Breast epithelium (tissue), 3 donors: ENCODE measurements around the gene GPI.

Source experiments
- POLR2A ChIP-seq: fragments of 450-650 bp; IDR thresholded peaks from one replicate; pipeline ENCODE4 v1.6.1; 2016; ENCODE audit warnings: antibody characterized with exemption, mild to moderate bottlenecking, moderate library complexity
- POLR2AphosphoS5 ChIP-seq, 3 donors: sonication (generic); formaldehyde crosslinking; IDR thresholded peaks; one replicate each; pipeline ENCODE4 v1.6.1; 2017; ENCODE audit warnings: antibody characterized with exemption in 3 of 3
- TF ChIP-seq, protein P1 (sequence below), 3 donors: fragments of 450-650 bp; IDR thresholded peaks; one replicate each; pipeline ENCODE4 v1.5.1; 2016 to 2017; ENCODE audit warnings: antibody characterized with exemption in 3 of 3, mild to moderate bottlenecking in 3 of 3, moderate library complexity in 3 of 3

DNA sequence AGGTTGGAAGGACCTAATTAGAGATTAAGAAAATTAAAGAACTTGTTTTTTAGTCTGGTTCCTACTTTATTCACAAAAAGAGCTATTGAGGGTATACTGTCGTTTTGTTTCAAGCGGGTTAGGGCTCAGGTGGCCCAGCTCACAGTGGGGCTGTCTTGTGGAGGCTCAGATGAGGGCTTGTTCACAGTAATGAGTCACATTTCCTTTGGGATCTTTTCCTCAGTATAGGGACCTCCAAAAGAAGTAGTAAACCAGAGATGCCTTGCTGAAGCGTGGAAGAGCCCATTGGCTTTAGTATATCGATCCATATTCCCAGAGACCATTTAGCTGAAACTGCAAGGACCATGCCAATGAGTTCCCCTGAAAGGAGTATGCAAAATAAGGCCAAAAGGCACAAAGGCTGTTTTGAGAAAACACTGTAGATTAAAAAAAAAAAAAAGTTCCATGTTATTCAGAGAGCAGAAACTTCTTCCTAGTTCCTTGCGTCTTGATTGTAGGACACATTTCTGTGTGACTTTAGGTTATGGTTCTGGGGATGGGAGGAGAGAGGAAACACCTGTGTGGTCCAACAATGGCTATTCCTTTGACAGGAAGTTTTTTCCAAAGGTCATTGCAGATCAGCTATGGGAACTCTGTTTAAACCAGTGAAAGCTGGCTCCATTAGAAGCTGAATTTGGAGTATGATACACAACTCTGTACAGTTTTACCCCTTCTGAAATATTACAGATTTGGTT is 32.8 kb upstream of the GPI start:
- TF ChIP-seq, protein P1, sequence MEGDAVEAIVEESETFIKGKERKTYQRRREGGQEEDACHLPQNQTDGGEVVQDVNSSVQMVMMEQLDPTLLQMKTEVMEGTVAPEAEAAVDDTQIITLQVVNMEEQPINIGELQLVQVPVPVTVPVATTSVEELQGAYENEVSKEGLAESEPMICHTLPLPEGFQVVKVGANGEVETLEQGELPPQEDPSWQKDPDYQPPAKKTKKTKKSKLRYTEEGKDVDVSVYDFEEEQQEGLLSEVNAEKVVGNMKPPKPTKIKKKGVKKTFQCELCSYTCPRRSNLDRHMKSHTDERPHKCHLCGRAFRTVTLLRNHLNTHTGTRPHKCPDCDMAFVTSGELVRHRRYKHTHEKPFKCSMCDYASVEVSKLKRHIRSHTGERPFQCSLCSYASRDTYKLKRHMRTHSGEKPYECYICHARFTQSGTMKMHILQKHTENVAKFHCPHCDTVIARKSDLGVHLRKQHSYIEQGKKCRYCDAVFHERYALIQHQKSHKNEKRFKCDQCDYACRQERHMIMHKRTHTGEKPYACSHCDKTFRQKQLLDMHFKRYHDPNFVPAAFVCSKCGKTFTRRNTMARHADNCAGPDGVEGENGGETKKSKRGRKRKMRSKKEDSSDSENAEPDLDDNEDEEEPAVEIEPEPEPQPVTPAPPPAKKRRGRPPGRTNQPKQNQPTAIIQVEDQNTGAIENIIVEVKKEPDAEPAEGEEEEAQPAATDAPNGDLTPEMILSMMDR (IDR thresholded peaks at IDR 0.05) = no peak
- TF ChIP-seq POLR2A (no peak), POLR2AphosphoS5 (IDR thresholded peaks at IDR 0.05) (no peak)
